GM23338 (cell line): ENCODE data around the gene KCNJ6. TPM values are rescaled to one million over a fixed set of nuclear protein-coding genes. Genes with fewer than 3 reads are reported as not detected.

Source experiments
- ATAC-seq: fragments of 200-7000 bp; cut with Tn5 transposase; 3 replicates; pipeline ENCODE4 v1.9.1; 2020
- DNase-seq: peaks from one replicate; pipeline ENCODE4 v3.0.0-alpha.2; 2015; ENCODE audit warnings: low spot score
- H2AFZ ChIP-seq: fragments of 200-600 bp; sonication (generic); 2 replicates; pipeline ENCODE4 v1.8.0; 2016; ENCODE audit warnings: antibody characterized with exemption, mild to moderate bottlenecking, moderate library complexity
- H3F3A ChIP-seq: fragments of 200-600 bp; sonication (generic); replicated peaks from 2 replicates; pipeline ENCODE4 v1.8.0; 2017; ENCODE audit warnings: antibody characterized with exemption, mixed run types, low read depth
- H3K27ac ChIP-seq: fragments of 200-600 bp; sonication (generic); 2 replicates; pipeline ENCODE4 v1.6.1; 2016; ENCODE audit warnings: low read depth
- H3K27me3 ChIP-seq: fragments of 200-600 bp; sonication (generic); 2 replicates; pipeline ENCODE4 v1.8.0; 2016; ENCODE audit warnings: mild to moderate bottlenecking, mixed run types, moderate library complexity; ENCODE audit not compliant: insufficient read depth
- H3K36me3 ChIP-seq: fragments of 200-600 bp; sonication (generic); 2 replicates; pipeline ENCODE4 v1.8.0; 2016; ENCODE audit warnings: mild to moderate bottlenecking; ENCODE audit not compliant: insufficient read depth
- H3K4me1 ChIP-seq: fragments of 200-600 bp; sonication (generic); 2 replicates; pipeline ENCODE4 v1.8.0; 2016; ENCODE audit warnings: mild to moderate bottlenecking, moderate library complexity; ENCODE audit not compliant: insufficient read depth
- H3K4me2 ChIP-seq: fragments of 200-600 bp; sonication (generic); 2 replicates; pipeline ENCODE4 v1.7.1; 2017; ENCODE audit warnings: mixed run types
- H3K4me3 ChIP-seq: fragments of 200-600 bp; sonication (generic); 2 replicates; pipeline ENCODE4 v1.6.1; 2016; ENCODE audit warnings: mixed run types
- H3K79me2 ChIP-seq: fragments of 200-600 bp; sonication (generic); replicated peaks from 2 replicates; pipeline ENCODE4 v1.8.0; 2017; ENCODE audit warnings: mild to moderate bottlenecking; ENCODE audit not compliant: insufficient read depth
- H3K9me2 ChIP-seq: fragments of 200-600 bp; sonication (generic); 2 replicates; pipeline ENCODE4 v1.8.0; 2017; ENCODE audit not compliant: insufficient read depth
- H4K20me1 ChIP-seq: fragments of 200-600 bp; sonication (generic); replicated peaks from 2 replicates; pipeline ENCODE4 v1.8.0; 2017; ENCODE audit warnings: mild to moderate bottlenecking; ENCODE audit not compliant: insufficient read depth
- H3K27ac Mint-ChIP-seq: 2 replicates; pipeline ENCODE4 v1.8.0; 2020; ENCODE audit warnings: inconsistent platforms, mild to moderate bottlenecking, moderate library complexity, mixed read lengths
- H3K27me3 Mint-ChIP-seq: 3 replicates; pipeline ENCODE4 v1.8.0; 2022; ENCODE audit warnings: low read depth, mild to moderate bottlenecking, moderate library complexity, mixed read lengths, inconsistent platforms; ENCODE audit not compliant: insufficient read depth, poor library complexity
- H3K36me3 Mint-ChIP-seq: 3 replicates; pipeline ENCODE4 v1.8.0; 2021; ENCODE audit warnings: low read depth, mild to moderate bottlenecking, inconsistent platforms, moderate library complexity, mixed read lengths
- H3K4me1 Mint-ChIP-seq: 3 replicates; pipeline ENCODE4 v1.8.0; 2020; ENCODE audit warnings: mild to moderate bottlenecking, inconsistent platforms, mixed read lengths
- H3K4me3 Mint-ChIP-seq: 3 replicates; pipeline ENCODE4 v1.8.0; 2021; ENCODE audit warnings: moderate library complexity, mild to moderate bottlenecking, inconsistent platforms, mixed read lengths
- H3K9me3 Mint-ChIP-seq: 3 replicates; pipeline ENCODE4 v1.8.0; 2020; ENCODE audit warnings: moderate library complexity, mild to moderate bottlenecking, inconsistent platforms, mixed read lengths
- CREB1 ChIP-seq: fragments of 250-450 bp; sonication (Bioruptor Pico); IDR thresholded peaks from 2 replicates; pipeline ENCODE4 v1.5.0; 2020; ENCODE audit warnings: low read depth, mild to moderate bottlenecking, moderate library complexity
- EZH2 ChIP-seq: fragments of 200-600 bp; sonication (generic); IDR thresholded peaks from one replicate; pipeline ENCODE4 v1.8.0; 2017; ENCODE audit warnings: antibody characterized with exemption, mild to moderate bottlenecking, low read depth; ENCODE audit not compliant: unreplicated experiment
- EZH2phosphoT487 ChIP-seq: fragments of 200-600 bp; sonication (generic); IDR thresholded peaks from one replicate; pipeline ENCODE4 v1.8.1; 2018; ENCODE audit warnings: antibody characterized with exemption; ENCODE audit not compliant: unreplicated experiment
- JUNB ChIP-seq: IDR thresholded peaks from one replicate; pipeline ENCODE4 v1.6.1; 2016; ENCODE audit warnings: antibody characterized with exemption; ENCODE audit not compliant: unreplicated experiment
- NANOG ChIP-seq: IDR thresholded peaks from 2 replicates; pipeline ENCODE4 v1.6.1; 2016; ENCODE audit warnings: antibody characterized with exemption, borderline replicate concordance
- POLR2AphosphoS5 ChIP-seq: IDR thresholded peaks from 2 replicates; pipeline ENCODE4 v1.6.1; 2016; ENCODE audit warnings: antibody characterized with exemption, low read depth
- STAT1 ChIP-seq: IDR thresholded peaks from one replicate; pipeline ENCODE4 v1.6.1; 2016; ENCODE audit warnings: antibody characterized with exemption; ENCODE audit not compliant: unreplicated experiment
- ZNF114 ChIP-seq: fragments of 250-450 bp; sonication (Bioruptor Pico); IDR thresholded peaks from 2 replicates; pipeline ENCODE4 v1.5.0; 2020; ENCODE audit warnings: mild to moderate bottlenecking, moderate library complexity
- ZNF331 ChIP-seq: fragments of 250-450 bp; sonication (Bioruptor Pico); IDR thresholded peaks from 2 replicates; pipeline ENCODE4 v1.5.0; 2020; ENCODE audit warnings: low read depth, mild to moderate bottlenecking, moderate library complexity
- polyA plus RNA-seq: library from polyadenylated mRNA; unstranded; fragments of >200 nt; fragmentation: Nextera tagmentation; extraction: Ambion mirVana; gene quantifications from 2 replicates; pipeline ENCODE4 v1.2.1, GENCODE V29; 2016
- total RNA-seq: library from RNA; depleted of rRNA; stranded (reverse); fragments of >200 nt; shearing (Covaris generic); gene quantifications from 2 replicates; pipeline ENCODE4 v1.2.3, GENCODE V29; 2014
- TF ChIP-seq, protein P1 (sequence below): fragments of 250-450 bp; sonication (Bioruptor Pico); IDR thresholded peaks from 2 replicates; pipeline ENCODE4 v1.5.0; 2020; ENCODE audit warnings: mild to moderate bottlenecking, moderate library complexity
- TF ChIP-seq, protein P2 (sequence below): IDR thresholded peaks from one replicate; pipeline ENCODE4 v1.6.1; 2018; ENCODE audit warnings: antibody characterized with exemption; ENCODE audit not compliant: unreplicated experiment
- TF ChIP-seq, protein P3 (sequence below), 2 experiments: fragments of 200-600 bp in 1 of 2; sonication (generic) in 1 of 2; conservative IDR thresholded peaks; 2 replicates each; pipeline versions ENCODE4 v1.5.1 to v1.6.1; 2016 to 2017; ENCODE audit warnings: antibody characterized with exemption in 2 of 2, low read depth in 2 of 2, mild to moderate bottlenecking in 2 of 2, moderate library complexity in 1 of 2
- TF ChIP-seq, protein P4 (sequence below): IDR thresholded peaks from 2 replicates; pipeline ENCODE4 v1.6.1; 2016; ENCODE audit warnings: antibody characterized with exemption

The KCNJ6 gene
- total and polyA plus RNA-seq, 2 experiments from 2014 or later = 0.48 to 0.52 TPM

DNA sequence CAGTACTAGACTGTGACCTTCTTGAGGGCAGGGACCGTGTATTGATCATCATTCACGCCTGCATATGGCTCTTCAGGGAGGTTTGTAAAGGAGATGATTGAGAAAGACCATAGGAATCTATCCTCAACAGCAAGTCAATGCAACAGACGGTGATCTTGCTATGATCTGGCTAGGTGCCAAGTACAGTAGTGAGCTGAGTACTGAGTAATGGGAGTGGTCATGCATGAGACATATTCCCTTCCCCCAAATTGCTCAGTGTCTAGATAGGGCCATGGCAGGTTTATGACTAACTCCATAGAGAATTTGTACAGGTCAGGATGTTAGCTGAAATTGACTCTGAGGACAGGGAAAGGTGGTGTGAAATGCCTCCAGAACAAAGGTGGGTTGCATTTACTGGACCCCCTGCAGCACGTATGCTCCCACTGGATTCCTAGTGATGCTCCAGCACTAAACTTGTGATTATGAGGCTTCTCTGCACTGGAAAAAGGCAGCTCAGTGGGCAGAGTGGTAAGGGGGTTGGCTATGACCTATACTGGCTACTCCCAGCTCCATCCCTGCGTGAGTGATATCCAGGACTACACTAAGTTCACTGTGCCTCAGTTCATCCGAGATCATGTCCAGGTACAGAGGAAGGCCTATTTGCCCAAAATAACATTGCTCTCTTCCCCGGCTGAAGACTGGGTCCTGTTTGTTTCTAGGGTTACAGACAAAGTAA, 37.2 kb downstream of the KCNJ6 start:
- DNase-seq (no peak), ATAC-seq (no peak)
- H3K4me1 Mint-ChIP-seq = no peaks in the 10 kb centered on the region
- Histone ChIP-seq H3K4me1 (no peaks in the 10 kb centered on the region), H2AFZ (no peak overlapping the region), H3K4me2 (no peak overlapping the region), H4K20me1 (no peaks in the 10 kb centered on the region; the same call in 1 of the 2 replicates), H3K27me3 (no peaks in the 10 kb centered on the region), H3K4me3 (no peak overlapping the region), H3K79me2 (no peaks in the 10 kb centered on the region), H3K27ac (no peak overlapping the region), H3F3A (no peaks in the 10 kb centered on the region), H3K9me2 (0 out of 2 replicates have a peak, but pooled peaks cover 3% of the 10 kb centered on the region), H3K36me3 (no peaks in the 10 kb centered on the region)
- H3K4me3 Mint-ChIP-seq = no peak overlapping the region
- H3K9me3 Mint-ChIP-seq = no peaks in the 10 kb centered on the region
- no peaks in the 10 kb centered on the region for H3K36me3 Mint-ChIP-seq
- no peak overlapping the region; the same call in 1 of the 2 replicates for H3K27ac Mint-ChIP-seq
- peaks cover 3% of the 10 kb centered on the region for H3K27me3 Mint-ChIP-seq
- TF ChIP-seq, protein P1, sequence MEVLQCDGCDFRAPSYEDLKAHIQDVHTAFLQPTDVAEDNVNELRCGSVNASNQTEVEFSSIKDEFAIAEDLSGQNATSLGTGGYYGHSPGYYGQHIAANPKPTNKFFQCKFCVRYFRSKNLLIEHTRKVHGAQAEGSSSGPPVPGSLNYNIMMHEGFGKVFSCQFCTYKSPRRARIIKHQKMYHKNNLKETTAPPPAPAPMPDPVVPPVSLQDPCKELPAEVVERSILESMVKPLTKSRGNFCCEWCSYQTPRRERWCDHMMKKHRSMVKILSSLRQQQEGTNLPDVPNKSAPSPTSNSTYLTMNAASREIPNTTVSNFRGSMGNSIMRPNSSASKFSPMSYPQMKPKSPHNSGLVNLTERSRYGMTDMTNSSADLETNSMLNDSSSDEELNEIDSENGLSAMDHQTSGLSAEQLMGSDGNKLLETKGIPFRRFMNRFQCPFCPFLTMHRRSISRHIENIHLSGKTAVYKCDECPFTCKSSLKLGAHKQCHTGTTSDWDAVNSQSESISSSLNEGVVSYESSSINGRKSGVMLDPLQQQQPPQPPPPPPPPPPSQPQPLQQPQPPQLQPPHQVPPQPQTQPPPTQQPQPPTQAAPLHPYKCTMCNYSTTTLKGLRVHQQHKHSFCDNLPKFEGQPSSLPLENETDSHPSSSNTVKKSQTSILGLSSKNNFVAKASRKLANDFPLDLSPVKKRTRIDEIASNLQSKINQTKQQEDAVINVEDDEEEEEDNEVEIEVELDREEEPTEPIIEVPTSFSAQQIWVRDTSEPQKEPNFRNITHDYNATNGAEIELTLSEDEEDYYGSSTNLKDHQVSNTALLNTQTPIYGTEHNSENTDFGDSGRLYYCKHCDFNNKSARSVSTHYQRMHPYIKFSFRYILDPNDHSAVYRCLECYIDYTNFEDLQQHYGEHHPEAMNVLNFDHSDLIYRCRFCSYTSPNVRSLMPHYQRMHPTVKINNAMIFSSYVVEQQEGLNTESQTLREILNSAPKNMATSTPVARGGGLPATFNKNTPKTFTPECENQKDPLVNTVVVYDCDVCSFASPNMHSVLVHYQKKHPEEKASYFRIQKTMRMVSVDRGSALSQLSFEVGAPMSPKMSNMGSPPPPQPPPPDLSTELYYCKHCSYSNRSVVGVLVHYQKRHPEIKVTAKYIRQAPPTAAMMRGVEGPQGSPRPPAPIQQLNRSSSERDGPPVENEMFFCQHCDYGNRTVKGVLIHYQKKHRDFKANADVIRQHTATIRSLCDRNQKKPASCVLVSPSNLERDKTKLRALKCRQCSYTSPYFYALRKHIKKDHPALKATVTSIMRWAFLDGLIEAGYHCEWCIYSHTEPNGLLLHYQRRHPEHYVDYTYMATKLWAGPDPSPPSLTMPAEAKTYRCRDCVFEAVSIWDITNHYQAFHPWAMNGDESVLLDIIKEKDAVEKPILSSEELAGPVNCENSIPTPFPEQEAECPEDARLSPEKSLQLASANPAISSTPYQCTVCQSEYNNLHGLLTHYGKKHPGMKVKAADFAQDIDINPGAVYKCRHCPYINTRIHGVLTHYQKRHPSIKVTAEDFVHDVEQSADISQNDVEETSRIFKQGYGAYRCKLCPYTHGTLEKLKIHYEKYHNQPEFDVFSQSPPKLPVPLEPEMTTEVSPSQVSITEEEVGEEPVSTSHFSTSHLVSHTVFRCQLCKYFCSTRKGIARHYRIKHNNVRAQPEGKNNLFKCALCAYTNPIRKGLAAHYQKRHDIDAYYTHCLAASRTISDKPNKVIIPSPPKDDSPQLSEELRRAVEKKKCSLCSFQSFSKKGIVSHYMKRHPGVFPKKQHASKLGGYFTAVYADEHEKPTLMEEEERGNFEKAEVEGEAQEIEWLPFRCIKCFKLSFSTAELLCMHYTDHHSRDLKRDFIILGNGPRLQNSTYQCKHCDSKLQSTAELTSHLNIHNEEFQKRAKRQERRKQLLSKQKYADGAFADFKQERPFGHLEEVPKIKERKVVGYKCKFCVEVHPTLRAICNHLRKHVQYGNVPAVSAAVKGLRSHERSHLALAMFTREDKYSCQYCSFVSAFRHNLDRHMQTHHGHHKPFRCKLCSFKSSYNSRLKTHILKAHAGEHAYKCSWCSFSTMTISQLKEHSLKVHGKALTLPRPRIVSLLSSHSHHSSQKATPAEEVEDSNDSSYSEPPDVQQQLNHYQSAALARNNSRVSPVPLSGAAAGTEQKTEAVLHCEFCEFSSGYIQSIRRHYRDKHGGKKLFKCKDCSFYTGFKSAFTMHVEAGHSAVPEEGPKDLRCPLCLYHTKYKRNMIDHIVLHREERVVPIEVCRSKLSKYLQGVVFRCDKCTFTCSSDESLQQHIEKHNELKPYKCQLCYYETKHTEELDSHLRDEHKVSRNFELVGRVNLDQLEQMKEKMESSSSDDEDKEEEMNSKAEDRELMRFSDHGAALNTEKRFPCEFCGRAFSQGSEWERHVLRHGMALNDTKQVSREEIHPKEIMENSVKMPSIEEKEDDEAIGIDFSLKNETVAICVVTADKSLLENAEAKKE (CRISPR knock-in tag) = no peak
- TF ChIP-seq, protein P2, sequence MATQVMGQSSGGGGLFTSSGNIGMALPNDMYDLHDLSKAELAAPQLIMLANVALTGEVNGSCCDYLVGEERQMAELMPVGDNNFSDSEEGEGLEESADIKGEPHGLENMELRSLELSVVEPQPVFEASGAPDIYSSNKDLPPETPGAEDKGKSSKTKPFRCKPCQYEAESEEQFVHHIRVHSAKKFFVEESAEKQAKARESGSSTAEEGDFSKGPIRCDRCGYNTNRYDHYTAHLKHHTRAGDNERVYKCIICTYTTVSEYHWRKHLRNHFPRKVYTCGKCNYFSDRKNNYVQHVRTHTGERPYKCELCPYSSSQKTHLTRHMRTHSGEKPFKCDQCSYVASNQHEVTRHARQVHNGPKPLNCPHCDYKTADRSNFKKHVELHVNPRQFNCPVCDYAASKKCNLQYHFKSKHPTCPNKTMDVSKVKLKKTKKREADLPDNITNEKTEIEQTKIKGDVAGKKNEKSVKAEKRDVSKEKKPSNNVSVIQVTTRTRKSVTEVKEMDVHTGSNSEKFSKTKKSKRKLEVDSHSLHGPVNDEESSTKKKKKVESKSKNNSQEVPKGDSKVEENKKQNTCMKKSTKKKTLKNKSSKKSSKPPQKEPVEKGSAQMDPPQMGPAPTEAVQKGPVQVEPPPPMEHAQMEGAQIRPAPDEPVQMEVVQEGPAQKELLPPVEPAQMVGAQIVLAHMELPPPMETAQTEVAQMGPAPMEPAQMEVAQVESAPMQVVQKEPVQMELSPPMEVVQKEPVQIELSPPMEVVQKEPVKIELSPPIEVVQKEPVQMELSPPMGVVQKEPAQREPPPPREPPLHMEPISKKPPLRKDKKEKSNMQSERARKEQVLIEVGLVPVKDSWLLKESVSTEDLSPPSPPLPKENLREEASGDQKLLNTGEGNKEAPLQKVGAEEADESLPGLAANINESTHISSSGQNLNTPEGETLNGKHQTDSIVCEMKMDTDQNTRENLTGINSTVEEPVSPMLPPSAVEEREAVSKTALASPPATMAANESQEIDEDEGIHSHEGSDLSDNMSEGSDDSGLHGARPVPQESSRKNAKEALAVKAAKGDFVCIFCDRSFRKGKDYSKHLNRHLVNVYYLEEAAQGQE = no peak
- TF ChIP-seq STAT1 (no peak), POLR2AphosphoS5 (no peak), JUNB (no peak), ZNF331 (no peak), CREB1 (CRISPR knock-in tag) (no peak), EZH2phosphoT487 (no peak), EZH2 (no peak), NANOG (no peak), ZNF114 (CRISPR knock-in tag) (no peak)
- TF ChIP-seq, protein P3, sequence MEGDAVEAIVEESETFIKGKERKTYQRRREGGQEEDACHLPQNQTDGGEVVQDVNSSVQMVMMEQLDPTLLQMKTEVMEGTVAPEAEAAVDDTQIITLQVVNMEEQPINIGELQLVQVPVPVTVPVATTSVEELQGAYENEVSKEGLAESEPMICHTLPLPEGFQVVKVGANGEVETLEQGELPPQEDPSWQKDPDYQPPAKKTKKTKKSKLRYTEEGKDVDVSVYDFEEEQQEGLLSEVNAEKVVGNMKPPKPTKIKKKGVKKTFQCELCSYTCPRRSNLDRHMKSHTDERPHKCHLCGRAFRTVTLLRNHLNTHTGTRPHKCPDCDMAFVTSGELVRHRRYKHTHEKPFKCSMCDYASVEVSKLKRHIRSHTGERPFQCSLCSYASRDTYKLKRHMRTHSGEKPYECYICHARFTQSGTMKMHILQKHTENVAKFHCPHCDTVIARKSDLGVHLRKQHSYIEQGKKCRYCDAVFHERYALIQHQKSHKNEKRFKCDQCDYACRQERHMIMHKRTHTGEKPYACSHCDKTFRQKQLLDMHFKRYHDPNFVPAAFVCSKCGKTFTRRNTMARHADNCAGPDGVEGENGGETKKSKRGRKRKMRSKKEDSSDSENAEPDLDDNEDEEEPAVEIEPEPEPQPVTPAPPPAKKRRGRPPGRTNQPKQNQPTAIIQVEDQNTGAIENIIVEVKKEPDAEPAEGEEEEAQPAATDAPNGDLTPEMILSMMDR (conservative IDR thresholded peaks at IDR 0.05; ENCODE audit: low read depth in 2 of 2) = no peak
- TF ChIP-seq, protein P4, sequence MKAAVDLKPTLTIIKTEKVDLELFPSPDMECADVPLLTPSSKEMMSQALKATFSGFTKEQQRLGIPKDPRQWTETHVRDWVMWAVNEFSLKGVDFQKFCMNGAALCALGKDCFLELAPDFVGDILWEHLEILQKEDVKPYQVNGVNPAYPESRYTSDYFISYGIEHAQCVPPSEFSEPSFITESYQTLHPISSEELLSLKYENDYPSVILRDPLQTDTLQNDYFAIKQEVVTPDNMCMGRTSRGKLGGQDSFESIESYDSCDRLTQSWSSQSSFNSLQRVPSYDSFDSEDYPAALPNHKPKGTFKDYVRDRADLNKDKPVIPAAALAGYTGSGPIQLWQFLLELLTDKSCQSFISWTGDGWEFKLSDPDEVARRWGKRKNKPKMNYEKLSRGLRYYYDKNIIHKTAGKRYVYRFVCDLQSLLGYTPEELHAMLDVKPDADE = no peak
